HG03439 (cell line): ENCODE data around the gene VWA7.
A peak's percentile ranks its signal among the peaks of the same experiment; 100 is the strongest.
"Not testable (repeated sequence)": the region's sequence is repeated elsewhere in the genome, so short reads cannot be mapped to it uniquely, and the experiment has no call there.

Source experiments
- ATAC-seq: cut with Tn5 transposase; IDR thresholded peaks from one replicate; pipeline ENCODE4 v1.9.1; 2021; ENCODE audit warnings: mild to moderate bottlenecking, moderate library complexity; ENCODE audit not compliant: unreplicated experiment

The VWA7 gene

GRCh38 chr6:31776989-31777666 lies at the start of gene VWA7:
VWA7 (minus strand) TSS chr6:31777328; CDS start chr6:31776779, 549 bp downstream.
- peak; percentile 73 for ATAC-seq

GRCh38 chr6:31826793-31827285 lies 49.7 kb upstream of the VWA7 start:
- no peak for ATAC-seq

GRCh38 chr6:31825553-31825952 lies 48.4 kb upstream of the VWA7 start:
- no peak for ATAC-seq

- not testable (repeated sequence) for ATAC-seq
These were observed 46.6 kb upstream of the VWA7 start for GRCh38 chr6:31823592-31824196.

GRCh38 chr6:31822036-31822821 lies 45.1 kb upstream of the VWA7 start:
- peak; percentile 40 for ATAC-seq

- peak; percentile 40 for ATAC-seq
These were observed 44.3 kb upstream of the VWA7 start for GRCh38 chr6:31821301-31822035.

GRCh38 chr6:31820399-31820798 lies 43.3 kb upstream of the VWA7 start:
- not testable (repeated sequence) for ATAC-seq

GRCh38 chr6:31819871-31820299 lies 42.8 kb upstream of the VWA7 start:
- no peak for ATAC-seq

GRCh38 chr6:31817929-31818511 lies 40.9 kb upstream of the VWA7 start:
- not testable (repeated sequence) for ATAC-seq

- not testable (repeated sequence) for ATAC-seq
These were observed 40.2 kb upstream of the VWA7 start for GRCh38 chr6:31817133-31817928.

- no peak for ATAC-seq
These were observed 38.1 kb upstream of the VWA7 start, which contains the start of the genes HSPA1A and HSPA1L for GRCh38 chr6:31815025-31815838. HSPA1A (plus strand) TSS chr6:31815543; CDS start chr6:31815757, 214 bp downstream. HSPA1L (minus strand) TSS chr6:31815283; CDS start chr6:31811972, 3,311 bp downstream.

- no peak for ATAC-seq
These were observed 37.5 kb upstream of the VWA7 start for GRCh38 chr6:31814677-31815024.

- ATAC-seq = no peak
These were observed 36.3 kb upstream of the VWA7 start for GRCh38 chr6:31813465-31813849.

GRCh38 chr6:31811645-31812044 lies 34.5 kb upstream of the VWA7 start:
- no peak for ATAC-seq

GRCh38 chr6:31808599-31808998 lies 31.5 kb upstream of the VWA7 start:
- ATAC-seq = not testable (repeated sequence)

- ATAC-seq = peak; percentile 89
These were observed 29.5 kb upstream of the VWA7 start, which contains the start of gene LSM2 for GRCh38 chr6:31806470-31807272. LSM2 (minus strand) TSS chr6:31806966; CDS start chr6:31806757, 209 bp downstream.

- peak; percentile 8 for ATAC-seq
These were observed 28.9 kb upstream of the VWA7 start for GRCh38 chr6:31805939-31806469.
